ENCODE data around the gene ARHGAP28.
"Not testable (repeated sequence)": the region's sequence is repeated elsewhere in the genome, so short reads cannot be mapped to it uniquely, and the experiment has no call there.

The ARHGAP28 gene

GRCh38 chr18:6819332-6819731, 89.8 kb downstream of the ARHGAP28 start:
- DNase-seq (ENCODE audit: low read depth, low spot score): no peak

- no peak for DNase-seq (ENCODE audit: low read depth, low spot score)
Observed at GRCh38 chr18:6820314-6820713, 90.8 kb downstream of the ARHGAP28 start.

- no peak for DNase-seq (ENCODE audit: low read depth, low spot score)
Observed at GRCh38 chr18:6821356-6821755, 91.8 kb downstream of the ARHGAP28 start.

DNA sequence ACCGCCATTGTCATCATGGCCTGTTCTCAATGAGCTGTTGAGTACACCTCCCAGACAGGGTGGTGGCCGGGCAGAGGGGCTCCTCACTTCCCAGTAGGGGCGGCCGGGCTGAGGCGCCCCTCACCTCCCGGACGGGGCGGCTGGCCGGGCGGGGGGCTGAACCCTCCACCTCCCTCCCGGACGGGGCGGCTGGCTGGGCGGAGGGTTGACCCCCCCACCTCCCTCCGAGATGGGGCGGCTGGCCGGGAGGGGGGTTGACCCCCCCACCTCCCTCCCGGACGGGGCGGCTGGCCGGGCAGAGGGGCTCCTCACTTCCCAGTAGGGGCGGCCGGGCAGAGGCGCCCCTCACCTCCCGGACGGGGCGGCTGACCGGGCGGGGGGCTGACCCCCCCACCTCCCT, 97.6 kb downstream of the ARHGAP28 start:
- DNase-seq (ENCODE audit: low read depth, low spot score): not testable (repeated sequence)

- DNase-seq (ENCODE audit: low read depth, low spot score): not testable (repeated sequence)
Observed at GRCh38 chr18:6827566-6827965, 98.0 kb downstream of the ARHGAP28 start.

DNA sequence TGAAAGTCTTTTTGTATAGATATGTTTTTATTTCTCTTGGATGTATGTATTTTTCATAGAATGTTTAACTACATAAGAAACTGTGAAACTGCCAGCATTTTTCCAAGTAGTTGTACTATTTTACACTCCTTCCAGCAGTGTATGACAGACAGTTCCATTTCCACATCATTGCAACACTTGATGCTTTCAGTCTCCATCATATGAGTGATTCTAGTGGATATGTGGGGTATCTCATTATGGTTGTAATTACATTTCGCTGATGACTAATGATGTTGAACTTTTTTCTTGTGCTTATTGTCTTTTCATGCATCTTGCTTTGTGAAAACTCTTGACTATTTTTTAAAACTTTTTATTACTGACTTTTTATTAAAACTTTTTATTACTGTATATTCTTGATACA, 101.4 kb downstream of the ARHGAP28 start:
- no peak for DNase-seq (ENCODE audit: low read depth, low spot score)

DNA sequence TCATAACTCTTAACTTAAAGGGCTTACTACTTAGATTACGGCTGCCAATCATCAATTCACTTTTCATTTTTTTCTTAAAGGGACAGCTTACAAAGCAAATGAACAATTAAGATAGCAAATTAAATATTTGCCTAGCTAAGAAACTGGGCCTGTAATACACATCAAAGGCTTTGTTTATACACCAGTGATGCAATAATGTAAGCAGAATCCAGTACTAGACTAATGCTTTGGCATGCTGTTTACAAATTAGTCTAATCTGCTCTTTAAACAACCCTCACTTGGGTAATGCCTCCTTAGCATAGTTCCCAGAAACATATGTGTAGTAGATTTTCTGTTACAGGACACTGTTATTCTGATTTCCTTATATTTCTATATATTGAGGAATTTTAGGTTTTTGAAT, 105.8 kb downstream of the ARHGAP28 start:
- DNase-seq (ENCODE audit: low read depth, low spot score): no peak

DNA sequence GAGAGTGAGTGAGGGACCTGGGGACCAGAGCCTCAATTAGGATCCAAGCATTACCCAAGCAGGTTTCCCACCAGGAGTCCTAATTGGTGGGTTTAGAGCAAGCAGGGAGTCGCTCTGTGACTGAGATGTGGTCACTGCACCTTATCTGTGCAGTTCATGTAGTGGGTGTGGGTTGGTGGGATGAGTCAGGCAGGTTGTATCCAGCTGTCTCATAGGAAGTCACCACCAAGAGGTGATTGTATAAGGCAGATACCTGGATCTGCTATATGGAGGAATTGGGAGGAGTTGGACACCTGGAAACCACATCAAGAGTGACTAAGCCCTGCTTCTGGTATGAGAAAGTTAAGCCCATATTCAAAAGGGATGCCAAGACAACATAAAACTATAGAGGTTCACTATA, 106.8 kb downstream of the ARHGAP28 start:
- no peak for DNase-seq (ENCODE audit: low read depth, low spot score)

GRCh38 chr18:6837904-6838303, 108.4 kb downstream of the ARHGAP28 start:
- no peak for DNase-seq (ENCODE audit: low read depth, low spot score)

- DNase-seq (ENCODE audit: low read depth, low spot score): no peak
Observed at GRCh38 chr18:6842081-6842480, 112.6 kb downstream of the ARHGAP28 start.

DNA sequence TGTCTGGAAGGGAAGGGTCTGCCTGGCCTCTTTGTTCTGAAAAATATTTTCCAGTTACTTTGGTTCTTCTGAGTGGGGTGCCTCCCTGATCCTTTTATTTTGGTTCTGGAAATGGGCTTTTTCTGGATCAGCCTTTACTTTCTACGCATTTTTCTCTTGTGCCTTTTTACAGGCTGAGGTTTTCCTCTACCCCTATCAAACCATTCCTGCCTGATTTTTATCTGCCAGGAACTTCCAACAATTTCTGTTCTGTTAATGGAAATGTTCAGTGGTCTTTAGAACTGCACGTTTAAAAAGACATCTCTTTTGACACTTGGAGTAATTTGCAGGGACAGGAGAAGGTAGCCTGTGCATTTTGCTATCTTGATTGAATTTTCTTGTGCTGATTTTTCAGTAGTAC, 113.8 kb downstream of the ARHGAP28 start:
- no peak for DNase-seq (ENCODE audit: low read depth, low spot score)

DNA sequence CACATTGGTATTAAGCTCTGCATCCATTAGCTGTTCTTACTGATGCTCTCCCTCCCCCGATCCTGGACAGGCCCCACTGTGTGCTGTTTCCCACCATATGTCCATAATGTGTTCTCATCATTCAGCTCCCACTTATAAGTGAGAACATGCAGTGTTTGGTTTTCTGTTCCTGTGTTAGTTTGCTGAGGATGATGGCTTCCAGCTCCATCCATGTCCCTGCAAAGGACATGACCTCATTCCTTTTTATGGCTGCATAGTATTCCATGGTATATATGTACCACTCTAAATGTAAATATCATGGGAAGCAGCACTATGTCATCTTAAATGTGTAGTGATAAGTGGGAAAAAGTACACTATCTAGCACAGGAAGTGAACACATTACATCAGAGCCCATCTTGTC, 116.0 kb downstream of the ARHGAP28 start:
- DNase-seq (ENCODE audit: low read depth, low spot score): not testable (repeated sequence)

- no peak for DNase-seq (ENCODE audit: low read depth, low spot score)
Observed at GRCh38 chr18:6850396-6850795, 120.9 kb downstream of the ARHGAP28 start.

- no peak for DNase-seq (ENCODE audit: low read depth, low spot score)
Observed at GRCh38 chr18:6851480-6851879, 122.0 kb downstream of the ARHGAP28 start.

DNA sequence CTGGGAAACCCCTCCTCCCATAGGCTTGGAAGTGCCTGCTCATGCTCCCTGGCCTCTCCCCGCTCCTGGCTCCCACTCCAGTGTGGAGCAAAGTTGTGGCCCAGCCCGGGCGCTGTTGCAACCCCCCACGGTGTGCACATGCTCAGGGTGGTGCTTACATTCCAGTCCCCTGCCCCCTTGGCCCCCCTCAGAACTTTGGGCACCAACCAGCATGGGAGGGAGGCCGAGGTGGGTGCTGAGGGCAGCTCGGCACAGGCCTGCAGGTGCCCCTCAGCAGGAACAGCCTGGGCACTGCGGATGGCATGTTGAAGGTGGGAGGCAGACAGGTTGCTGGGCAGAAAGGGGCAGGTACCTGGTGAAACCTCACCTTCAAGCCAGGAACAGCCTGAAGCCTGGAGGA, 125.3 kb downstream of the ARHGAP28 start:
- no peak for DNase-seq (ENCODE audit: low read depth, low spot score)

DNA sequence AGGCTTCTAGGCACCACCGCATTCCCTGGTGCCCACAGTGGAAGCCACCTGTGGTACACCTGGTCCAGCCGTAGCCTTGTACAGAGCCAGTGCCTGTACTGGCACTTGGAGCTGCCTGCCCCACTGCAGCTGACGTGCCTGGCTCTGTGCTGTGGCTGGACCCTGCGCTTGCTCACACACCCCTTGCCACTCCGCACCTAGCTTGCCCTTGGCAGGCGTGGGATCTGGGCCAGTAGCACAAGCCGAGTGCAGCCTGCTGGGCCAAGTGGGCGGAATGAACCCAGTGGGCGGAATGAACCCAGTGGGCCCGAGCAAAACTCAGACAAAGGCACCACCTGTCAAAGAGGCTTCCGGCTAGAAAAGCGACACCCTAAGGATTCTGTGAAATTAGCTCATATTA, 126.3 kb downstream of the ARHGAP28 start:
- DNase-seq (ENCODE audit: low read depth, low spot score): no peak

- no peak for DNase-seq (ENCODE audit: low read depth, low spot score)
Observed at GRCh38 chr18:6857300-6857699, 127.8 kb downstream of the ARHGAP28 start.

DNA sequence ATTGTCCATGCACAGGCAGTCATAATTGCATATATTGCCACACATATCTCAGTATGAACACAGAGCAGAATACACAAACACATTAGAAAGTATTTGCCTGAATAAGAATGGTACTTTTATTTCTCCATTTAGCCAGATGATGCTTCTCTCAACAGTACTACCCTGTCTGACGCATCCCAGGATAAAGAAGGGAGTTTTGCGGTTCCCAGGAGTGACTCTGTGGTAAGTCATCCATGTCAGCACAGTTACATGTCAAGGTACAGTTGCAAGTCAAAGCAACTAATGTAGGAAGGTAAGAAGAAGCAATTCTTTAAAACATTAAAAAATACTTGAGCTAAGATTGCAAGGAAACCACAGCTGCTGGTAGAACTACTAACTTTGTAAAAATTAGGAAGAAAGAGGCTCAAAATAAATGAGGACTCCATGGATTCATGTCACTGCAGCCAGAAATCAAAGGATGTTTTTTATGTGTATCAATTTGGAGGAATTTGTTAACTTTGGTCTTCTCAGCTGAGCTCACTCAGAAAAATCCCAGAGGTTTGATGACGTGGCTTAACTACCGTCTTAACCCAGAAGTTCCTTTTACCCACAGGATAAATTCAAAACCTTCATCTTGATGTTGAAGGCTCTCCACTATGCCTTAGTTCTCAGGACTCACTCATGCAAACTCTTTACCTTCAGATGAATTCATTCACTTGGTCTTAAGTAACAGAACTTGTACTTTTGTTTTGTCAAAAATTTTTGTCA, 130.3 kb downstream of the ARHGAP28 start:
- DNase-seq (ENCODE audit: low read depth, low spot score): no peak

- no peak for DNase-seq (ENCODE audit: low read depth, low spot score)
Observed at GRCh38 chr18:6860804-6861448, 131.4 kb downstream of the ARHGAP28 start.

DNA sequence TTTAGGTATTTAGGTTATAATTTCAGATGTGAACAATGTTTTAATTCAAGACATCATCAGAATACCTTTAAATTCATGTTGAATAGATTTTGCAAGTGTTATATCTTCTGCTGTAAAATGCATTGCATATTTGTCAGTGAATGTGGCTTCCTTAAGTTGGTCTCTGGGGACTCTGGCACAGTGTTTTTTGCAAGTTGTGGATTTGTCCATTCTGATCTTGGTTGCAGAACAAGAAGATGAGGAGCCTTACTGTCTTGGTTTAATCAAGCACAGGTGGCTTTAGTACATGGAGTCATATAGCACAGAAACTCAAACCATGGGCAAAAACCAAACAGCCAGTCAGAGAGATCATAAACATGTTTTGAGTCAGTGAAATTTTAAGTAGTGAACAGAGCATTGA, 135.7 kb downstream of the ARHGAP28 start:
- DNase-seq (ENCODE audit: low read depth, low spot score): no peak

DNA sequence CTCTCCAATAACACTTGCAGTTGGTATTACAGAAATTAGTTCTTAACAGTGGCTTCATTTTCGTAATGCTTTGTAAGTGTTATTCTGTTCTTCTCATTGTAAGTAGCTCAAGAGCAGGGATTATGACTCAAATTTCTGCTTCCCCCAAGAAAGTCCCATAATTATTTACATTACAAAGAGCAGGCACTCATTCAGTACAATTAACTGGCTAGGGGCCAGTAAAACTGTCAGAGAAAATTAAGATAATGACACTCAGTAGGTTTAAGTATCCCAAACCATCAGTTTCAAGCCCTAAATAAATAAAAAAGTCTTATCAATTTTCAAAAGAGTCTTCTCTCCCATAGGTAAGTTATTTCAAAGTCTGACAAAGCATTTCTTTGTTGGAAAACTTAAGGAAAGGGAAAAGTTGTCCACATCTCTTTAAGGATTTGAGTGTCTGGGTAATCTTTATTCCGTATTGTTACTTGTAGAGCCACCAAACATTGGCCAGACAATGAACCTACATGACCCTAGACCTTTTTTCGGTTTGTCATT, 137.1 kb downstream of the ARHGAP28 start:
- no peak for DNase-seq (ENCODE audit: low read depth, low spot score)

- no peak for DNase-seq (ENCODE audit: low read depth, low spot score)
Observed at GRCh38 chr18:6868033-6868432, 138.5 kb downstream of the ARHGAP28 start.

DNA sequence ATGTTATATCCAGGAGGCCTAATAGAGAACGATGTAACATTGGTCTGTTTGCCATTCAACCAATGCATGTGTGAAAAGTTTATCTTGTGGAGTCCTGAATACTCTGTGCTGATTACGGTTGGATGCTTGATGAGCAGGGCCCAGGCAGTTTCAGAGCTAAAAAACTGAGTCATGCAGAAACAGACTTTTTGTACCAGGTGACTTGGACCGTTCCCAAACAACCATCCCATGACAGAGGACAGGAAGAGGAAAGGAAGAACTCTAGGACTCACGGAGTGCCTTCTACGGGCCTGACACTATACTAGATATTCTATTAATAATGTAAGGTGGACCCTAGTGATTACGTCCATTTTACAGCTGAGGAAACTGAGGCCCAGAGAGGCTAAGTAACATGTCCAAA, 142.1 kb downstream of the ARHGAP28 start:
- no peak for DNase-seq (ENCODE audit: low read depth, low spot score)
